PC-3 (cell line): ENCODE measurements around the gene TIMP3. TPM values are rescaled to one million over a fixed set of nuclear protein-coding genes. Genes with fewer than 3 reads are reported as not detected.

Experiments
- ATAC-seq: fragments of 200-7000 bp; cut with Tn5 transposase; 2 replicates; pipeline ENCODE4 v1.9.1; 2020; ENCODE audit warnings: mild to moderate bottlenecking, moderate library complexity
- BruUV-seq: library from RNA; stranded (reverse); fragments of 400-500 nt; replicated peaks from 2 replicates; lab custom pipeline; 2021; lab: Mats Ljungman, UMichigan
- CTCF ChIA-PET: fragments of 300-600 bp; sonication (Branson Sonifier 250); formaldehyde crosslinking; loops from one replicate; lab custom pipeline; 2022; ENCODE audit warnings: antibody characterized with exemption; lab: Charles Lee
- POLR2A ChIA-PET: fragments of 300-600 bp; sonication (Branson Sonifier 250); formaldehyde crosslinking; loops from one replicate; lab custom pipeline; 2022; ENCODE audit warnings: antibody characterized with exemption; ENCODE audit not compliant: unreplicated experiment; lab: Charles Lee
- DNase-seq: peaks from one replicate; pipeline ENCODE4 v3.0.0-alpha.2; 2015
- H2AFZ ChIP-seq: fragments of 300-600 bp; sonication (generic); 2 replicates; pipeline ENCODE4 v1.6.0; 2016; ENCODE audit warnings: antibody characterized with exemption, low read length
- H3F3A ChIP-seq: fragments of 300-600 bp; sonication (generic); one replicate; pipeline ENCODE4 v1.6.0; 2017; ENCODE audit warnings: antibody characterized with exemption, low read length, control low read depth, mild to moderate bottlenecking; ENCODE audit not compliant: unreplicated experiment
- H3K27ac ChIP-seq: fragments of 300-600 bp; sonication (generic); 2 replicates; pipeline ENCODE4 v1.5.1; 2016; ENCODE audit warnings: mild to moderate bottlenecking, low read length
- H3K27me3 ChIP-seq: fragments of 300-600 bp; sonication (generic); 2 replicates; pipeline ENCODE4 v1.6.1; 2016; ENCODE audit warnings: low read length, mixed read lengths
- H3K36me3 ChIP-seq: fragments of 300-600 bp; sonication (generic); 2 replicates; pipeline ENCODE4 v1.6.1; 2016; ENCODE audit warnings: low read depth, mixed run types, low read length, mixed read lengths
- H3K4me1 ChIP-seq: fragments of 300-600 bp; sonication (generic); 2 replicates; pipeline ENCODE4 v1.5.1; 2016; ENCODE audit warnings: low read length; ENCODE audit not compliant: insufficient read depth
- H3K4me2 ChIP-seq: fragments of 300-600 bp; sonication (generic); 2 replicates; pipeline ENCODE4 v1.6.0; 2016; ENCODE audit warnings: low read length
- H3K4me3 ChIP-seq: fragments of 300-600 bp; sonication (generic); 2 replicates; pipeline ENCODE4 v1.5.1; 2016; ENCODE audit warnings: mild to moderate bottlenecking, low read length, mixed read lengths
- H3K79me2 ChIP-seq: fragments of 300-600 bp; sonication (generic); 2 replicates; pipeline ENCODE4 v1.6.1; 2017; ENCODE audit warnings: low read length, mixed read lengths
- H3K9ac ChIP-seq: fragments of 300-600 bp; sonication (generic); 2 replicates; pipeline ENCODE4 v1.6.0; 2016; ENCODE audit warnings: mild to moderate bottlenecking, low read length
- H3K9me2 ChIP-seq: fragments of 300-600 bp; sonication (generic); replicated peaks from 2 replicates; pipeline ENCODE4 v1.6.1; 2016; ENCODE audit warnings: mixed run types, low read length, mixed read lengths
- H3K9me3 ChIP-seq: fragments of 300-600 bp; sonication (generic); 2 replicates; pipeline ENCODE4 v1.6.1; 2016; ENCODE audit warnings: low read length, mixed read lengths
- H4K20me1 ChIP-seq: fragments of 300-600 bp; sonication (generic); 2 replicates; pipeline ENCODE4 v1.6.1; 2016; ENCODE audit warnings: low read length, mixed read lengths
- CTCF ChIP-seq: fragments of 300-600 bp; sonication (generic); conservative IDR thresholded peaks from 2 replicates; pipeline ENCODE4 v1.5.1; 2017; ENCODE audit warnings: antibody characterized with exemption, low read depth, mild to moderate bottlenecking, low read length
- EZH2 ChIP-seq: fragments of 300-600 bp; sonication (generic); IDR thresholded peaks from one replicate; pipeline ENCODE4 v1.6.1; 2017; ENCODE audit warnings: antibody characterized with exemption, mild to moderate bottlenecking, low read length; ENCODE audit not compliant: unreplicated experiment
- EZH2phosphoT487 ChIP-seq: fragments of 300-600 bp; sonication (generic); IDR thresholded peaks from 2 replicates; pipeline ENCODE4 v1.6.1; 2018; ENCODE audit warnings: mild to moderate bottlenecking, antibody characterized with exemption, low read length, borderline replicate concordance
- intact Hi-C: fragments of 100-400 bp; cut with micrococcal nuclease; formaldehyde crosslinking; loops from 2 replicates; pipeline ENCODE4 v1.9.0; 2023
- total RNA-seq: library from RNA; depleted of rRNA; stranded (reverse); fragments of >200 nt; gene quantifications from 2 replicates; pipeline ENCODE4 v1.2.3, GENCODE V29; 2014

TIMP3 gene
- total RNA-seq, 1 experiment from 2014 or later, result not detected

GRCh38 chr22:32879550-32879949, 78.0 kb downstream of the TIMP3 start:
- no peak for TF ChIP-seq EZH2phosphoT487
- no peak for TF ChIP-seq EZH2
- TF ChIP-seq CTCF, result no peak
- no peak overlapping the region for H3K9ac ChIP-seq
- no peak overlapping the region for H3K4me2 ChIP-seq
- H3K9me3 ChIP-seq, result no peaks in the 10 kb centered on the region
- no peaks in the 10 kb centered on the region for H3K27me3 ChIP-seq
- H3K36me3 ChIP-seq, result no peaks in the 10 kb centered on the region
- H3K4me3 ChIP-seq, result no peak overlapping the region
- no peak for DNase-seq
- H3K79me2 ChIP-seq, result no peaks in the 10 kb centered on the region
- POLR2A ChIA-PET, result no interaction called here
- ATAC-seq, result no peak
- intact Hi-C loops, result no loop called here
- H3K27ac ChIP-seq, result no peak overlapping the region
- BruUV-seq, result no TSS peak
- H2AFZ ChIP-seq, result no peak overlapping the region
- H3K9me2 ChIP-seq, result no peaks in the 10 kb centered on the region
- CTCF ChIA-PET, result no interaction called here
- H4K20me1 ChIP-seq, result no peaks in the 10 kb centered on the region
- H3K4me1 ChIP-seq, result no peaks in the 10 kb centered on the region
- H3F3A ChIP-seq, result no peaks in the 10 kb centered on the region

- Histone ChIP-seq H4K20me1 (no peaks in the 10 kb centered on the region), H3K27ac (no peak overlapping the region), H3K4me3 (no peak overlapping the region), H3K27me3 (no peaks in the 10 kb centered on the region), H3K36me3 (no peaks in the 10 kb centered on the region), H3K9me2 (no peaks in the 10 kb centered on the region), H3K9me3 (no peaks in the 10 kb centered on the region), H2AFZ (no peak overlapping the region), H3K4me2 (no peak overlapping the region), H3K9ac (no peak overlapping the region), H3K79me2 (no peaks in the 10 kb centered on the region), H3F3A (no peaks in the 10 kb centered on the region), H3K4me1 (no peaks in the 10 kb centered on the region)
- BruUV-seq, result no TSS peak
- ChIA-PET POLR2A (no interaction called here), CTCF (no interaction called here)
- no peak for DNase-seq
- intact Hi-C loops, result no loop called here
- TF ChIP-seq EZH2phosphoT487, result no peak
- TF ChIP-seq CTCF, result no peak
- no peak for TF ChIP-seq EZH2
- ATAC-seq, result no peak
These were observed 78.6 kb downstream of the TIMP3 start for GRCh38 chr22:32880061-32880460.

- no peaks in the 10 kb centered on the region for H3K9me3 ChIP-seq
- H3K27ac ChIP-seq, result no peak overlapping the region
- ChIA-PET POLR2A (no interaction called here), CTCF (no interaction called here)
- no peaks in the 10 kb centered on the region for H3K27me3 ChIP-seq
- no peaks in the 10 kb centered on the region for H3K36me3 ChIP-seq
- no peak overlapping the region for H3K4me2 ChIP-seq
- TF ChIP-seq CTCF (no peak), EZH2 (no peak), EZH2phosphoT487 (no peak)
- H3K4me3 ChIP-seq, result no peak overlapping the region
- H3F3A ChIP-seq, result no peaks in the 10 kb centered on the region
- DNase-seq, result no peak
- no peaks in the 10 kb centered on the region for H3K9me2 ChIP-seq
- intact Hi-C loops, result no loop called here
- H2AFZ ChIP-seq, result no peak overlapping the region
- no peaks in the 10 kb centered on the region for H3K79me2 ChIP-seq
- H4K20me1 ChIP-seq, result no peaks in the 10 kb centered on the region
- ATAC-seq, result no peak
- H3K4me1 ChIP-seq, result no peaks in the 10 kb centered on the region
- H3K9ac ChIP-seq, result no peak overlapping the region
- BruUV-seq, result no TSS peak
These were observed 79.0 kb downstream of the TIMP3 start for GRCh38 chr22:32880505-32880892.
